ENCODE results near the gene INVS. TPM values are rescaled to one million over a fixed set of nuclear protein-coding genes. Genes with fewer than 3 reads are reported as not detected.

The INVS gene
- total and polyA plus RNA-seq, 2 experiments from 2014 or later, result 4.1 to 8.7 TPM

- TF ChIP-seq EZH2 (IDR thresholded peaks at IDR 0.05; ENCODE audit: low read depth, unreplicated experiment), result no peak
- no peak for TF ChIP-seq NANOG (IDR thresholded peaks at IDR 0.05; ENCODE audit: borderline replicate concordance)
- TF ChIP-seq ETS1 (IDR thresholded peaks at IDR 0.05), result no peak
- TF ChIP-seq JUNB (IDR thresholded peaks at IDR 0.05; ENCODE audit: unreplicated experiment), result no peak
- TF ChIP-seq ZNF462 (CRISPR knock-in tag; IDR thresholded peaks at IDR 0.05), result no peak
Measured at GRCh38 chr9:100229136-100229535, 130.1 kb downstream of the INVS start (continued).

- Histone ChIP-seq H3K9me2 (ENCODE audit: insufficient read depth) (no peaks in the 10 kb centered on the region), H4K20me1 (replicated peaks; ENCODE audit: insufficient read depth) (no peaks in the 10 kb centered on the region), H2AFZ (no peak overlapping the region), H3K4me3 (no peak overlapping the region), H3F3A (replicated peaks; ENCODE audit: low read depth) (no peaks in the 10 kb centered on the region), H3K27me3 (ENCODE audit: insufficient read depth) (no peaks in the 10 kb centered on the region), H3K36me3 (ENCODE audit: insufficient read depth) (no peaks in the 10 kb centered on the region), H3K4me2 (no peak overlapping the region), H3K79me2 (replicated peaks; ENCODE audit: insufficient read depth) (no peaks in the 10 kb centered on the region), H3K4me1 (ENCODE audit: insufficient read depth) (no peaks in the 10 kb centered on the region), H3K27ac (ENCODE audit: low read depth) (no peak overlapping the region)
- H3K9me3 Mint-ChIP-seq, result peaks cover 15% of the 10 kb centered on the region; the same call in 2 of the 3 replicates
- H3K36me3 Mint-ChIP-seq (ENCODE audit: low read depth), result peaks cover 12% of the 10 kb centered on the region
- H3K27ac Mint-ChIP-seq, result no peak overlapping the region
- ATAC-seq, result no peak
- no peak overlapping the region for H3K4me3 Mint-ChIP-seq
- no peak for DNase-seq (ENCODE audit: low spot score)
- no peaks in the 10 kb centered on the region for H3K4me1 Mint-ChIP-seq
- H3K27me3 Mint-ChIP-seq (ENCODE audit: insufficient read depth, low read depth, poor library complexity), result peaks cover 2% of the 10 kb centered on the region
- no peak for TF ChIP-seq STAT1 (IDR thresholded peaks at IDR 0.05; ENCODE audit: unreplicated experiment)
- no peak for TF ChIP-seq CTCF (conservative IDR thresholded peaks at IDR 0.05; ENCODE audit: low read depth in 2 of 2)
- no peak for TF ChIP-seq POLR2AphosphoS5 (IDR thresholded peaks at IDR 0.05; ENCODE audit: low read depth)
- no peak for TF ChIP-seq CREB1 (CRISPR knock-in tag; IDR thresholded peaks at IDR 0.05; ENCODE audit: low read depth)
- no peak for TF ChIP-seq EZH2phosphoT487 (IDR thresholded peaks at IDR 0.05; ENCODE audit: unreplicated experiment)
- no peak for TF ChIP-seq REST (IDR thresholded peaks at IDR 0.05; ENCODE audit: unreplicated experiment)
- TF ChIP-seq ETS1 (IDR thresholded peaks at IDR 0.05), result no peak
Measured at GRCh38 chr9:100229561-100229960, 130.5 kb downstream of the INVS start.

All from GM23338 (cell line).